Activated CD4-positive, alpha-beta T cell treated with anti-CD3 and anti-CD28 coated beads, Interleukin-2, amount 50 U/mL, for 16 hours (primary cell): ENCODE results near the gene RETREG3.
"Not testable (repeated sequence)": the region's sequence is repeated elsewhere in the genome, so short reads cannot be mapped to it uniquely, and the experiment has no call there.

Experiments
- DNase-seq: peaks from one replicate; pipeline ENCODE4 v3.0.0-alpha.2; 2020

The RETREG3 gene

DNA sequence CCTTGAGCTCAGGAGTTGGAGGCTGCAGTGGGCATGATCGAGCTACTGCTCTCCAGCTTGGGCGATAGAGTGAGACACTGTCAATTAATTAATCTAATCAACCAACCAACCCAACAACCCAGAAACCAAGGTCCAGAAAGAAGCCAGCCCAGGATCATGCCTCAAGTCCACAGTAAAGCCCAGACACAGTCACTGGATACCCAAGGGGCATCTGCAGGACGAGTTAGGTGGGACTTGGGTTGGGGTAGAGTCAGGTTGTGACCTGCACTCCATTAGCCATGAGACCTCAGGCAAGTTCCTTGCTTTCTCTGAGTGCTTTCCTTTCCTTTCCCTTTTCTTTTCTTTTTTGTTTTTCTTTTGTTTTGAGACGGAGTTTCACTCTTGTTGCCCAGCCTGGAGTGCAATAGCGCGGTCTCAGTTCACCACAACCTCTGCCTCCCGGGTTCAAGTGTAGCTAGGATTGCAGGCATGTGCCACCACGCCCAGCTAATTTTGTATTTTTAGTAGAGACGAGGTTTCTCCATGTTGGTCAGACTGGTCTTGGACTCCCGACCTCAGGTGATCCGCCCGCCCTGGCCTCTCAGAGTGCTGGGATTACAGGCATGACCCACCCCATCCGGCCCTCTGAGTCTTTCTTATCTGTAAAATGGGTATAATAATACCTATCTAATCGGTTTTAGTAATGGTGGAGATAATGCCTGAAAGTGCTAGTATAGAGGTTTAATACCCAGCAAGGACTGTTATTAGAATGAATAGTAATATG is 60.0 kb downstream of the RETREG3 start:
- DNase-seq = no peak

DNA sequence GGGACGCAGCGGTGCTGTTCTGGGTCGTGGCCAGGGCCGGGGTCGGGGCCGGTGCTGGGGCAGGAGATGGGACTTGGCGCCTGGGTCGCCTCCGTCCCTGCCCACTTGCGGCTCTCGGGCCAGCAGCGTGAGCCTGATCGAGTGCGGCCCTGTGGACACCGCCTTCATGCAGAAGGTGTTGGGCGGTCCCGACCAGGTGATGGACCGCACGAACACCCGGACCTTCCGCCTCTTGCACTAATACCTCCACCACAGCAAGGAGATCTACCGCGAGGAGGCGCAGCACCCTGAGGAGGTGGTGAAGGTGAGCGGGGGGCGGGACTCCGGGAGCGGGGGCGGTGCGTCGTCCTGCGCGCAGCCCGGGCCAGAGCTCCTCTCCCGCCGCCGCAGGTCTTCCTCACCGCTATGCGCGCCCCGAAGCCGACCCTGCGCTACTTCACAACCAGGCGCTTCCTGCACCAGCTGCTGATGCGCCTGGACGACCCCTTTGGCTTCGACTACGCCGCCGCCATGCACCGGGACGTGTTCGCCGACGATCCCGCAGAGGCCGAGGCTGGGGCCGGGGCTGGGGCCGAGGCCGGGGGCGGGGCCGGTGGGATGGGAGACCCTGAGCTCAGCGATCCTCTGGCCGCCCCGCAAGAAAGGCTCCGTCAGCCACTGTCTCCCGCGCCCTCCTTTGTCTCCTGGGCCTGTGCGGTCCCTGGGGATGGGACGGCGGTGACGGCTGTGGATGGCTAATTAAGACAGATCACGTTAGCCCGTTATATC is 60.9 kb downstream of the RETREG3 start:
- peak; percentile 79 for DNase-seq

DNA sequence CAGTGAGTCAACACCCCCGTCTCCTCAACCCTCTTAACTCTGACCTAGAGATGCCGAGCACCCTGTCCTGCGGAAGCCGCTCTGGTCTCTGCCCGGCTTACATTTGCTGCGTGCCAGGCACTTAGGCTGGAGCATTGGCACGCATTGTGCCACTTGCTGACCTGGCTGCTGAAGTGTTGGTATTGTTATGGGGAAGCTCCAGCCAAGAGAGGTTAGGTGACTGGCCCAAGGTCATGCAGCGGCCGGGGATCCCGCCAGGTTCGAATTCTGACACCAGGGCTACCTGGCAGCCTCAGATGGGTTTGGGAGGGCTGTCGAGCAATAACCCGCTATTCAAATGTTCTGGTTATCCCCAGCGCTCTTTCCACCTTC is 61.5 kb downstream of the RETREG3 start:
- DNase-seq = no peak

DNA sequence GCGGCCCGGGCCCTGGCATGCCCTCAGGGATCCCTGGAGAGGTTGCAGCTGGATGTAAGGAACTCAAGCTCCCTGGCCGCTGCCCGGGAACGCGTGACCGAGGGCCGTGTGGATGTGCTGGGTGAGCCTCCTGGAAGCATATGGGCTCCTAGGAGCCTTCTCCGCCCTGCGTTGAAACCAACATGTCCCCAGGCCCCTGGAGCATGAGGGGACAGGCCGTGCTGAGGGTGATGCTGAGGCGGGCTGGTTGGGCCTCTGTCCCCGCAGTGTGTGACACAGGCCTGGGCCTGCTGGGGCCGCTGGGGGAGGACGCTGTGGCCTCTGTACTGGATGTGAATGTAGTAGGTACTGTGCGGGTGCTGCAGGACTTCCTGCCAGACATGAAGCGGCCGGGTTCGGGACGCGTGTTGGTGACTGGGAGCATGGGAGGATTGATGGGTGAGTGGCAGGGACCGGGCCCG is 62.1 kb downstream of the RETREG3 start:
- DNase-seq = no peak

DNA sequence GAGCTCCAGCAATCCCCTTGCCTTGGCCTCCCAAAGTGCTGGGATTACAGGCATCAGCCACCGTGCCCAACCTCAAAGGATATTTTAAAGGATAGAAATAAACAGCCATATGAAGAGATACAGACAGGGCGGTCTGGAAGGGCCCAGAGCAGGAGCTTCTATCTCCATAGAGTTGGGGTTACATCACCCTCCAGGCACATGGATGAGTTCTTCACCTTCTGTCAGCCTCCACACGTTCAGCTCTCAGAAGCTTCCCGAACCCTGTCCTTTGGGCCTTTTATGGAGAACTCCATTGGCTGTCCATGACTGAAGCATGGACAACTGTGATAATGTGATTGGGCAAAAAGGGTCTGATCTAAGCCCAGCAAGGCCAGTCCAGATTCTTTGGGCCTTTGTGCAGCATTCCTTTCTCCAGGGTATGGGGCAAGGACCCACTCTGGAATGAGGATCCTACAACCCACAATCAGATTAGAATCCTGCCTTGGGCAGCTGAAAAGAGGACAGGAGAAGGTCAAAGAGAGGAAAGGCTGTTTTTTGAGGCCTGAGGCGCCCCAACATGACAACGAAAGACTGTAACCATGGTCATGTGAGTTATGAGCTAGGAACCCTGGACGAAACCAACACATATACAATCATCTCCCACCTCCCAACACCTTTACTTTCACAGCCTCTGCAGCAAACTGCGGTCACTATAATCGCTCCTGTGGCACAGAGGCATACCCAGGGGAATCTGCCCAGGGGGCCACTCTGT is 63.2 kb downstream of the RETREG3 start:
- not testable (repeated sequence) for DNase-seq

DNA sequence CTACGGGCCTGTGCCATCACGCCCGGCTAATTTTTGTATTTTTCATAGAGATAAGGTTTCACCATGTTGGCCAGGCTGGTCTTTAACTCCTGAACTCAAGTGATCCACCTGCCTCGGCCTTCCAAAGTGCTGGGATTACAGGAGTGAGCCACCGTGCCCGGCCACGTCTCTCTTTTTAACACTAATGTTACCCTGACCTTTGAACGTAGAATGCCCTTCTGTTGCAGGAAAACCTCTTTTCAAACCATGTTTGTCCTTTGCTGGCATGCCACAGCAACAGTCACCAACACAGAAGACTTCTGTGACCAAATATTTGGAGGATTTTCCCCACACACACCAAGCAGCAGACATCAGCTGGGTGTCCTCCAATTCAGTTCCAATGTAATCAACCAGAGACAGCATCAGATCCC is 64.3 kb downstream of the RETREG3 start:
- DNase-seq = no peak

DNA sequence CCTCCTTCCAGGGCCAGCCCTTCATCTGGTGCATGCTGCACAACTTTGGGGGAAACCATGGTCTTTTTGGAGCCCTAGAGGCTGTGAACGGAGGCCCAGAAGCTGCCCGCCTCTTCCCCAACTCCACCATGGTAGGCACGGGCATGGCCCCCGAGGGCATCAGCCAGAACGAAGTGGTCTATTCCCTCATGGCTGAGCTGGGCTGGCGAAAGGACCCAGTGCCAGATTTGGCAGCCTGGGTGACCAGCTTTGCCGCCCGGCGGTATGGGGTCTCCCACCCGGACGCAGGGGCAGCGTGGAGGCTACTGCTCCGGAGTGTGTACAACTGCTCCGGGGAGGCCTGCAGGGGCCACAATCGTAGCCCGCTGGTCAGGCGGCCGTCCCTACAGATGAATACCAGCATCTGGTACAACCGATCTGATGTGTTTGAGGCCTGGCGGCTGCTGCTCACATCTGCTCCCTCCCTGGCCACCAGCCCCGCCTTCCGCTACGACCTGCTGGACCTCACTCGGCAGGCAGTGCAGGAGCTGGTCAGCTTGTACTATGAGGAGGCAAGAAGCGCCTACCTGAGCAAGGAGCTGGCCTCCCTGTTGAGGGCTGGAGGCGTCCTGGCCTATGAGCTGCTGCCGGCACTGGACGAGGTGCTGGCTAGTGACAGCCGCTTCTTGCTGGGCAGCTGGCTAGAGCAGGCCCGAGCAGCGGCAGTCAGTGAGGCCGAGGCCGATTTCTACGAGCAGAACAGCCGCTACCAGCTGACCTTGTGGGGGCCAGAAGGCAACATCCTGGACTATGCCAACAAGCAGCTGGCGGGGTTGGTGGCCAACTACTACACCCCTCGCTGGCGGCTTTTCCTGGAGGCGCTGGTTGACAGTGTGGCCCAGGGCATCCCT is 65.7 kb downstream of the RETREG3 start:
- no peak for DNase-seq

DNA sequence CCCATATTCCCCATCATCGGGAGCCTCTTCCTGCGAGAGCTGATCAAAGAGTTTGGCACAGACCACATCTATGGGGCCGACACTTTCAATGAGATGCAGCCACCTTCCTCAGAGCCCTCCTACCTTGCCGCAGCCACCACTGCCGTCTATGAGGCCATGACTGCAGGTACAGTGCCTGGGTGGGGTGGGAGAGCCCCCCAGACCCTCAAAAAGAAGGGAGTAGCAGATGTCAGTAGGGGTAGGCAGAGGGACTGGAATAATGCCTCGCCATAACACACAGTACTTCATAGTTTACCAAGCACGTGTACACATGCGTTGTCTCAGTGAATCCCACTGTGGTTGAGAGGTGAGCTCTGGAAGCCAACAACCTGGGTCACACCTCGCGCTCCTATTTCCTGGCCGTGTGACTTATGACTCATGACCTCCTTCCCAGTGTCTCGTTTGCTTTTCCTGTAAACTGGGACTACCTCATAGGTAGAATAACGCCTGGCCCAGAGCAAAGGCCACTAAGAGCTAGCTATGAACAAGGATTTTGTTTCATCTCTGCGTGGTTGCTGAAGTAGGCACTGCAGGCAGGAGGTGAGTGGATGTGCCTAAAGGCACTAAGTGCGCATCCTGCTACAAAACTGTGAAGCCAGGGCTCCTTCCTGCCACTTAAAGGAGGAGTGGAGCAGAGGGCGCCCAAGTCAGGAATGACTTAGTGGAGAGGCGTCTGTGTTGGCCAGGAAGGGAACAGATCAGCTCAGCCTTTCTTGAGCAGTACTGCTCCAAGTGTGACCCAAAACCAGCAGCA is 67.9 kb downstream of the RETREG3 start:
- DNase-seq = peak; percentile 55

DNA sequence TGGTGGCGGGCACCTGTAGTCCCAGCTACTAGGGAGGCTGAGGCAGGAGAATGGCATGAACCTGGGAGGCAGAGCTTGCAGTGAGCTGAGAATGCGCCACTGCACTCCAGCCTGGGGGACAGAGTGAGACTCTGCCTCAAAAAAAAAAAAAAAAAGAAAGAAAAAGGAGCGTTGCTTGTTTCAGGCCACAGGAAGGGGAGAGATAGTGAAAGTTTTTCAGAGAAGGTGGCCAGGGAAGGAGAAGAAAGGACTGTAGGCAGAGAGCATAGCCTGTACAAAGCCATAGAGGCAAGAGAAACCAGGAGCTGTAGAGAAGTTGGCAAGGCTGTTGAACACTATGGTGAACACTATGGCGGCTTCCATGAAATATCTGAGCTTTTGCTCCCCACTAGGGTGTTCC is 68.6 kb downstream of the RETREG3 start:
- DNase-seq = not testable (repeated sequence)

DNA sequence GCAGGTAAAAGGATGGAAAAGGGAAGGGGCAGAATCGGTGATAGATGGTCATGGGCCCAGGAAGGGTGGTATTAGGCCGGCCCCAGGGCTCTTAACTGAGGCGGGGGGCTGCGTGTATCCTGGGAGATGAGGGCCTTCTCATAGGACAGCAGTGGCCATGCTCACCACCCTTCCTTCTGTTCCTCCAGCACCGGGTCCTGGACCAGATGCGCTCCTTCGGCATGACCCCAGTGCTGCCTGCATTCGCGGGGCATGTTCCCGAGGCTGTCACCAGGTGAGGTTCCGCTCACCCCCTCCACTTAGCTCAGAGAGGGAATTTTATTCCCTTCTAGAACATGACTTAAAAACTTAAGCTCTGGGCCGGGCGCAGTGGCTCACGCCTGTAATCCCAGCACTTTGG is 70.7 kb downstream of the RETREG3 start:
- no peak for DNase-seq

DNA sequence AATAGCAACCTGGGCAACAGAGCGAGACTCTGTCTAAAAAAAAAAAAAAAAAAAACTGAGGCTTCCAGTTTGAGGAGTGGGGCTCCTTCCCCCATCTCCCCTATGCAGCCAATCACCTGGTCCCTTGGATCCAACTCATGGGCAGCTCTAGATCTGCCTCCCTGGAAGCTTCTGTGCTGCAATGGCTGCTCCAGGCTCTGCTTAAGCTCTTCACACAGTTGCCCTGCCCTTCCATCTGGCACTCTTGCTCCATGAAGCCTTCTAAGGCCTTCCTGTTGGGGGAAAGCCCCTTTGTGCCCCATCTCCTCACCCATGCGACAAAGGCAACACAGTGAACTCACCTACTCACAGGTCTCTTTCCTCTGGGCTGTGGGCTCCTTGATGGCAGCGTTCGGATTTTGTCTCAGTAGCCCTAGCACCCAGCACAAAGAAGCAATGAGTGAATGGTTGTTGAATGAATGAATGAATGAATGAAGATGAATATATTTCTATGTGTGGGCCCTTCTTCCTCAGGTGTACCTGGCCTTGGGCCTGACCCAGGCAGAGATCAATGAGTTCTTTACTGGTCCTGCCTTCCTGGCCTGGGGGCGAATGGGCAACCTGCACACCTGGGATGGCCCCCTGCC is 71.2 kb downstream of the RETREG3 start:
- no peak for DNase-seq

DNA sequence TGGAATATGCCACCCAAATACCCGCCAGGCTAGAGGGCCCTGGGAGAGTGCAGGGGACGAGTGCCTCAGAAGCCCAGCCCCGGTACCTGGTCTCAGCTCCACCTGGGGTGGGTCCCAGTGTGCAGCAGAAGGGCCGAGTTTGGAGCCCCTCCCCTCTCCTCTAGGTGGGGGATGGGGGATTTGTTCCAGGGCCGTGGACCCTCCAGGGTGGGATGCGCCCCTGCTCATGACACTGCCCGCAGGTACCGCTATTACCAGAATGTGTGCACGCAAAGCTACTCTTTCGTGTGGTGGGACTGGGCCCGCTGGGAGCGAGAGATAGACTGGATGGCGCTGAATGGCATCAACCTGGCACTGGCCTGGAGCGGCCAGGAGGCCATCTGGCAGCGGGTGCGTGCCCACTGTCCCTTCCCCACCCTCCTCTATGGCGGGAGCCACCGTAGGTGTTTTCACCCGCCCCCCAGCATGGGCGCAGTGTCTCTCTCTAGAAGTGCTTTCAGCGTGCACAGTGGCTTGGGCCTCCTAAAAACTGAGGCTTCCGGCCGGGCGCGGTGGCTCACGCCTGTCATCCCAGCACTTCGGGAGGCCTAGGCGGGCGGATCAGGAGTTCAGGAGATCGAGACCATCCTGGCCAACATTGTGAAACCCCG is 71.9 kb downstream of the RETREG3 start:
- DNase-seq = no peak

DNA sequence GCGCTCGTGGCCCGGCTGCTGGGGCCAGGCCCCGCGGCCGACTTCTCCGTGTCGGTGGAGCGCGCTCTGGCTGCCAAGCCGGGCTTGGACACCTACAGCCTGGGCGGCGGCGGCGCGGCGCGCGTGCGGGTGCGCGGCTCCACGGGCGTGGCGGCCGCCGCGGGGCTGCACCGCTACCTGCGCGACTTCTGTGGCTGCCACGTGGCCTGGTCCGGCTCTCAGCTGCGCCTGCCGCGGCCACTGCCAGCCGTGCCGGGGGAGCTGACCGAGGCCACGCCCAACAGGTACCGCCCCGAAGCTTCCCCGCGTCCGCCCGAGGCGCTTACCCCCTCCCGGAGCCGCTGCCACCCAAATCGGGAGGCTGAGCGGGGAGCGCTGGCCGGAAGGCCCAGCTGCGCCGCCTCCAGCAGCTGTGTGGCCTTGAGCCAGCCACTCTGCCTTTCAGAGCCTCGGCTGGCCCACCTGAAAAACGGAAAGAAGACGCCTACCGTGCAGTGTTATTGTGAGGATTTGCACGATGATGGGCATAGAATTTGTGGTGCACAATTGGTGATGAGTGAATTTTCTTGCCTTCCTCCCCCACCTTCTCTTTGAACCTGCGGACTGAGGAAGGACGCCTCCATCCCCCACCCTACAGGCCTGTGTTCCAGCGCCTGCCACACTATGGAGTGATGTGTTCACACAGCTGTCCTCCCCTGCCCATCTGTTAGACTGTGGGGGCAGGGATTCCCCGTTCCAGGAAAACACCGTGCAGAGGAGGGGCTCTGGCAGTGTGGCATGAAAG is 72.6 kb downstream of the RETREG3 start:
- DNase-seq = peak; percentile 80

DNA sequence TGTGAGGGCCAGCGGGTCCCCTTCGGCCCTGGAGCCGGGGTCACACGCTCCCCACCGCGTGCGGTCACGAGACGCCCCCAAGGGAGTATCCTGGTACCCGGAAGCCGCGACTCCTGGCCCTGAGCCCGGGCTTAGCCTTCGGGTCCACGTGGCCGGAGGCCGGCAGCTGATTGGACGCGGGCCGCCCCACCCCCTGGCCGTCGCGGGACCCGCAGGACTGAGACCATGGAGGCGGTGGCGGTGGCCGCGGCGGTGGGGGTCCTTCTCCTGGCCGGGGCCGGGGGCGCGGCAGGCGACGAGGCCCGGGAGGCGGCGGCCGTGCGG is 73.2 kb downstream of the RETREG3 start, which contains the start of gene NAGLU:
TSS of gene NAGLU (plus strand) at position 194 of the 324 bp plus-strand sequence. CDS start at position 226, 32 bp downstream.
- peak; percentile 88 for DNase-seq

DNA sequence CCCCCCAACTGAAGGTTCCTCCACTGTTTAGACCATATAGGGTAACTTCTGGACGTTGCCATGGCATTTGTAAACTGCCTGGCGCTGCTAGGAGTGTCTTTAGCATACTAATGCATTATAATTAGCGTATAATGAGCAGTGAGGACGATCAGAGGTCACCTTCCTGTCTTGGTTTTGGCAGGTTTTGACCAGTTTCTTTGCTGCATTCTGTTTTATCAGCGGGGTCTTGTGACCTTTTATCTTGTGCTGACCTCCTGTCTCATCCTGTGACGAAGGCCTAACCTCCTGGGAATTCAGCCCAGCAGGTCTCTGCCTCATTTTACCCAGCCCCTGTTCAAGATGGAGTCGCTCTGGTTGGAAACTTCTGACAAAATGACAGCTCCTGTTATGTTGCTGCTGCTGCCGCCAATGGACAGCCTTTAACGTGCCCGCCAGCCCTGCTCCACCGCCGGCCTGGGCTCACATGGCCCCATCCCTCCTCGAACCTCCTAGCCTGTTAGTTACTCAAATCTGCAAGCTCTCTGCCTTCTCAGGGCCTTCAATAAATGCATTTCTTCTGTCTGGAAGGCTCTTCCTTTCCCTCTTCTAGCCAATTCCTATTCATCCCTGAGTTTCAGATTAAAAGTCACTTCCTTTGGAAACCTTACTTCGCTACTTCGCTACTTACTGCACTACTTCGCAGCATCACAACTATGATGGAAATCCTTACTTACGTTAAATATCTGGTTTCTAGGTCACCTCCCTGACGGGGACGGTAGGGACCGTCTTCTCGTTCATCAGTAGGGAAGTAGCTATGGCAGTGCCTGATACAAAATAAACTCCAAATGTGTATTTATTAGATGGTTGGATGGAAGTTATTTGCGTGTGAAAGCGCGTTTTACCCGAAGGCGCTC is 73.8 kb downstream of the RETREG3 start:
- DNase-seq = no peak

DNA sequence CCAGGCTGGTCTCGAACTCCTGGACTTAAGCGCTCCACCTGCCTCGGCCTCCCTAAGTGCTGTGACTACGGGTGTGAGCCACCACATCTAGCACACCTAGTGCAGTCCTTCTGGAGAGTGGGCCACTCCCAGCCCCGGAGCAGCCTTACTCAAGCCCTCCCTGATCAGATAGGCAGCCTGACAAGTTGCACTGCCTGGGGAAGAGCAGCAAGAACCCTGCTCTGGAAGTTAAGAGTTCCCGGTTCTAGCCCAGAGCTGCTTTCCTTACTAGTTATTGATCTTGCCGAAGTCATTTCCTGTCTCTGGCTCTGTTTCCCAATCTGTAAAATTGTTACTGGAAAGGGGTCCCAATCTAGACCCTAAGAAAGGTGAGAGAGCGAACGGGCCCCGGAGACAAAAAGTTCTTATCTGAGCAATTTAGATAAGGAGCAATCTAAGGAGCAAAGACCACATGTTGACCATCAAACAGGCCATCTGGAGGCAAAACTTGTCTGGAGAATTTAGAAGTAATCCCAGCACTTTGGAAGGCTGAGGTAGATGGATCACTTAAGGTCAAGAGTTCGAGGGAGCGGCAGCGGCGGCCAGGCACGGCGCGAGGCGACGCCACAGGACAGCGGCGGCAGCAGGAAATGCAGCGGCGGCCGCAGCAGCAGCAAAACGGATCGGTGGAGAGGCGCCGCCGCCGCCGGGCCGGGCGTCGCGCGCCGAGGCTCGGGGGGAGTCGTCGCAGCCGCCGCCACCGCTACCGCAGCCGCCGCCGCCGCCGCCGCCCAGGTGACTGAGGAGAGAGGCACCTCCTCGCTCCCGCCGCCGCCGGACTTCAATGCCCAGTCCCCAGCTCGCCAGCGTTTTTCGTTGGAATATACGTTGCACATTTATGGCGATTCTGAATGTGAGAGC is 77.5 kb downstream of the RETREG3 start:
- peak; percentile 33 for DNase-seq

DNA sequence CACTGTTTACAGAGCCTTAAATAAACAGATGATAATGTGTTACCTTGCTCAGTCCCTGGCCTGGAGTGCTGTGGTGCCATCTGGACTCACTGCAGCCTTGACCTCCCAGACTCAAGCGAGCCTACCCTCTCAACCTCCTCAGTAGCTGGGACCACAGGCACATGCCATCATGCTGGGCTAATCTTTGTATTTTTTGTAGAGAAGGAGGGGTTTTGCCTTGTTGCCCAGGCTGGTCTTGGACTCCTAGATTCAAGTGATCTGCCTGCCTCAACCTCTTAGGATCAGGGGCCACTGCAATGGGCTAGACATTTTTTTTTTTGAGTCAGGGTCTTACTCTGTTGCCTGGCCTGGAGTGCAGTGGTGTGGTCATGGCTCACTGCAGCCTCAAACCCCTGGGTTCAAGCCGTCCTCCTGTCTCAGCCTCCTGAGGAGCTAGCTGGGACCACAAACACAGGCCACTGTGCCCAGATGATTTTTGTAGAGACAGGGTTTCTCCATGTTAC is 78.2 kb downstream of the RETREG3 start:
- DNase-seq = no peak
